Lower leg skin (tissue), 3 donors: ENCODE data around the gene HNRNPAB.

Experiments
- CTCF ChIP-seq, 3 donors: fragments of 450-650 bp; IDR thresholded peaks; one replicate each; pipeline ENCODE4 v1.5.1; 2016; ENCODE audit warnings: antibody characterized with exemption in 3 of 3, mild to moderate bottlenecking in 3 of 3, moderate library complexity in 2 of 3
- POLR2A ChIP-seq, 2 donors: fragments of 450-650 bp; IDR thresholded peaks; one replicate each; pipeline ENCODE4 v1.6.1; 2016 to 2017; ENCODE audit warnings: antibody characterized with exemption in 2 of 2, mild to moderate bottlenecking in 1 of 2, moderate library complexity in 1 of 2

- TF ChIP-seq POLR2A (IDR thresholded peaks at IDR 0.05) (no peak), CTCF (IDR thresholded peaks at IDR 0.05) (no peak)
Measured at GRCh38 chr5:178252258-178252657, 47.9 kb downstream of the HNRNPAB start.
